AG09309 (cell line): ENCODE data around the gene SELPLG.

Experiments used
- DNase-seq: peaks from one replicate; pipeline ENCODE4 v3.0.0-alpha.2; 2010; ENCODE audit warnings: low read depth
- H3K4me3 ChIP-seq: 2 replicates; pipeline ENCODE4 v1.5.1; 2011; ENCODE audit warnings: mild to moderate bottlenecking, low read depth, low read length, moderate library complexity; ENCODE audit not compliant: control insufficient read depth
- CTCF ChIP-seq: IDR thresholded peaks from 2 replicates; pipeline ENCODE4 v1.5.1; 2011; ENCODE audit warnings: mild to moderate bottlenecking, low read depth, low read length, inconsistent platforms; ENCODE audit not compliant: insufficient read depth, control insufficient read depth; ENCODE audit errors: missing control alignments

The SELPLG gene

GRCh38 chr12:108603743-108604142, 30.0 kb downstream of the SELPLG start:
- no peak overlapping the region for H3K4me3 ChIP-seq
- no peak for TF ChIP-seq CTCF
- DNase-seq: no peak

GRCh38 chr12:108602976-108603704, 30.6 kb downstream of the SELPLG start:
- no peak overlapping the region for H3K4me3 ChIP-seq
- no peak for TF ChIP-seq CTCF
- no peak for DNase-seq

- no peak for TF ChIP-seq CTCF
- DNase-seq: no peak
- H3K4me3 ChIP-seq: no peak overlapping the region
Measured at GRCh38 chr12:108602209-108602705, 31.4 kb downstream of the SELPLG start.

GRCh38 chr12:108600702-108601007, 33.0 kb downstream of the SELPLG start:
- TF ChIP-seq CTCF: no peak
- H3K4me3 ChIP-seq: no peak overlapping the region
- DNase-seq: no peak

- no peak for TF ChIP-seq CTCF
- no peak overlapping the region for H3K4me3 ChIP-seq
- DNase-seq: no peak
Measured at GRCh38 chr12:108599948-108600701, 33.6 kb downstream of the SELPLG start.

- no peak overlapping the region for H3K4me3 ChIP-seq
- DNase-seq: no peak
- TF ChIP-seq CTCF: no peak
Measured at GRCh38 chr12:108599541-108599940, 34.2 kb downstream of the SELPLG start.
